ENCODE measurements around the gene TUBA4B.

DNA sequence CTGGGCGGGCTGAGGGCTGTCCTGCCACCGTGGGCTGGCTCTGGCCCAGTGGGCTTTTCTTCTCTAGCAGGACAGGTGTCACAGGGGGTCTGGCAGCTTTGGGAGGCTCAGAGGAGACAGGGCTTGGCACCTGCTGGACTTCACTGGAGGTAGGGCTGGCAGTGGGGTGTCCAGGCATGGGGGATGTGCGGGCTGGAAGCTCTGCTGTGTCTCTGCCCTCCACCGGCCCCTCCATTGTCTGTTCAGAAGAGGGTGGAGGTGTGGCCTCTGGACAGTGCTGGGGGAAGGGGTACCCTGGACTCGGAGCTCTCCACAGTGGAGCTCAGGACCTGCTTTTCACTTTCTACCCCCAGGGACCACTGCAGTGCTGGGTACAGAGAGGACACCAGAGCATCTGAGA lies 47.0 kb downstream of the TUBA4B start:
- no peak for TF ChIP-seq CTCF (conservative IDR thresholded peaks at IDR 0.05; ENCODE audit: low read length)
- no peak for TF ChIP-seq EZH2phosphoT487 (IDR thresholded peaks at IDR 0.05; ENCODE audit: borderline replicate concordance, low read depth, low read length)
